Measurements from ENCODE around the gene PCNT. TPM values are rescaled to one million over a fixed set of nuclear protein-coding genes. Genes with fewer than 3 reads are reported as not detected.

Gene PCNT
- total and polyA plus RNA-seq, 2 experiments from 2014 or later, result 14.9 to 23.8 TPM

DNA sequence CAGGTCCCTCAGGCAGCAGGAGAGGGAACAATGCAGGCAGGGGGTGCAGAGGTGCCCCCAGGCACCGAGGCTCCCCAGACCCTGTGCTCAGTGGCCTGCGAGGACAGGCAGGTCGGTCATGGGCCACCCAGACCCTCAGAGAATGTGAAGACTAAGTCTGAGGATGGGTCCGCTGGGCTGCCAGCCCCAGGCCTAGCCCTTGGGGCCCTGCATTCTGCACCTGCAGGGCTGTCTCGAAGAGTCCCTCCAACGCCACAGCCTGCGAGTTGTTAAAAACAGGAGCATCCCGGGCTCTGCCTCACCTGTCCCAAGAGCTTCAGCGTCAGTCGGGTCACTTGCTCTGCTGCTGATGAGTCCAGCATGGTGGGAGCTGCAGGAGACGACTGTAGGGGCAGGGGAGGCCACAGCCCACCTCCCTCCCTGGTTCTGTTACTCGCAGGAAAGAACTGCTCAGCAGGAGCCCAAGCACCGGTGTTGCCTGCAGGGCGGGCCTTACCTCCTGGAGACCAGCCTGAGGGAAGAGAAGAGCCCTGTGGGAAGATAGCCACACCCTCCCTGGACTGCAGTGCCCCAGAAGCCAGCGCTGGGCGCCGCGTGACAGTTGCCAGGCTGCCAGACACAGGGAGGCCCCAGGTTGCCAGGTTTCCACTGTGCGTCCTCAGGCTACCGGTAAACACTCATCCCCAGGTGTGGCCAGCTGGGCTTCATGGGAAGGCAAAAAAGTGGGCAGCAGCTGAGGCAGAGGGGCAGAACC is 6.1 kb upstream of the PCNT start:
- DNase-seq, result no peak
- Histone ChIP-seq H3F3A (ENCODE audit: insufficient read depth) (no peaks in the 10 kb centered on the region), H3K27ac (no peak overlapping the region), H3K36me3 (ENCODE audit: low read depth) (no peaks in the 10 kb centered on the region), H3K79me2 (ENCODE audit: insufficient read depth) (peaks cover 36% of the 10 kb centered on the region), H3K4me2 (ENCODE audit: unreplicated experiment) (no peak overlapping the region), H3K27me3 (replicated peaks; ENCODE audit: insufficient read depth) (no peaks in the 10 kb centered on the region), H4K20me1 (ENCODE audit: insufficient read depth) (no peaks in the 10 kb centered on the region), H3K9me3 (ENCODE audit: low read depth) (no peaks in the 10 kb centered on the region), H3K9ac (no peak overlapping the region), H3K9me2 (ENCODE audit: insufficient read depth) (no peaks in the 10 kb centered on the region), H3K4me1 (ENCODE audit: insufficient read depth) (peaks cover 8% of the 10 kb centered on the region), H3K4me3 (no peak overlapping the region), H2AFZ (no peak overlapping the region)
- TF ChIP-seq EZH2phosphoT487 (IDR thresholded peaks at IDR 0.05; ENCODE audit: insufficient read depth, low read depth), result no peak
- no peak for TF ChIP-seq EZH2 (IDR thresholded peaks at IDR 0.05; ENCODE audit: insufficient read depth, poor library complexity, severe bottlenecking)
- 84 to 85% methylated on average over 20 of the region's 20 CpGs for WGBS, 2 experiments (ENCODE audit: low coverage in 1 of 2, low lambda C conversion rate in 2 of 2, missing lambda C conversion rate in 2 of 2)
- in situ Hi-C loops (cut with MboI), result no loop called here

DNA sequence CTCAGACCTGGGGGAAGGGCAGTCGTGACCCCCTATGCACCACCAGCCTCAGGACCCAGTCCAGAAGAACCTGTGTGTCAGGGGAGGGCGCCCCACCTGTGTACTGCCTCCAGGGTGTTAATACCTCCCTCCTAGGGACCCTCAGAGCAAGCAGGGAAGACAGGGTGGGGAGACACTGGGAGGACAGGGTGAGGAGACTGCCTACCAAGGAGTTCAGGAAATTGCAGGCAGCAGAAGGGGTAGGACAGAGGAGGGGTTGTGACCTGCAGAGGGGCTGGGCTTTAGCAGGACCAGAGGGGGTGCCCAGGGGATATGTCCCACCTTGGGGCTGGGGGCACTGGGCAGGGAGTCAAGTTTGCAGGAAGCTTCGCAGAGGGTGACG is 5.5 kb upstream of the PCNT start:
- H3K9me3 ChIP-seq (ENCODE audit: low read depth), result no peaks in the 10 kb centered on the region
- WGBS, 2 experiments (ENCODE audit: low coverage in 1 of 2, low lambda C conversion rate in 2 of 2, missing lambda C conversion rate in 2 of 2), result 94 to 99% methylated on average over 4 of the region's 4 CpGs
- peaks cover 8% of the 10 kb centered on the region for H3K4me1 ChIP-seq (ENCODE audit: insufficient read depth)
- H3K79me2 ChIP-seq (ENCODE audit: insufficient read depth), result peaks cover 42% of the 10 kb centered on the region
- TF ChIP-seq EZH2phosphoT487 (IDR thresholded peaks at IDR 0.05; ENCODE audit: insufficient read depth, low read depth), result no peak
- no peak for TF ChIP-seq EZH2 (IDR thresholded peaks at IDR 0.05; ENCODE audit: insufficient read depth, poor library complexity, severe bottlenecking)
- H2AFZ ChIP-seq, result no peak overlapping the region
- H3K36me3 ChIP-seq (ENCODE audit: low read depth), result no peaks in the 10 kb centered on the region
- H3K27ac ChIP-seq, result no peak overlapping the region
- no peak overlapping the region for H3K9ac ChIP-seq
- no peaks in the 10 kb centered on the region for H3F3A ChIP-seq (ENCODE audit: insufficient read depth)
- in situ Hi-C loops (cut with MboI), result no loop called here
- no peak for DNase-seq
- no peak overlapping the region for H3K4me2 ChIP-seq (ENCODE audit: unreplicated experiment)
- H3K9me2 ChIP-seq (ENCODE audit: insufficient read depth), result no peaks in the 10 kb centered on the region
- no peak overlapping the region for H3K4me3 ChIP-seq
- no peaks in the 10 kb centered on the region for H4K20me1 ChIP-seq (ENCODE audit: insufficient read depth)
- no peaks in the 10 kb centered on the region for H3K27me3 ChIP-seq (replicated peaks; ENCODE audit: insufficient read depth)

GRCh38 chr21:46319186-46319585 is 4.8 kb upstream of the PCNT start:
- H3K9ac ChIP-seq, result no peak overlapping the region
- H3K4me1 ChIP-seq (ENCODE audit: insufficient read depth), result peaks cover 8% of the 10 kb centered on the region
- H3K4me3 ChIP-seq, result no peak overlapping the region
- H3K9me3 ChIP-seq (ENCODE audit: low read depth), result no peaks in the 10 kb centered on the region
- H3K9me2 ChIP-seq (ENCODE audit: insufficient read depth), result no peaks in the 10 kb centered on the region
- no peak overlapping the region for H3K4me2 ChIP-seq (ENCODE audit: unreplicated experiment)
- no peak overlapping the region for H2AFZ ChIP-seq
- peaks cover 42% of the 10 kb centered on the region for H3K79me2 ChIP-seq (ENCODE audit: insufficient read depth)
- no peaks in the 10 kb centered on the region for H4K20me1 ChIP-seq (ENCODE audit: insufficient read depth)
- H3K27me3 ChIP-seq (replicated peaks; ENCODE audit: insufficient read depth), result no peaks in the 10 kb centered on the region
- WGBS, 2 experiments (ENCODE audit: low coverage in 1 of 2, low lambda C conversion rate in 2 of 2, missing lambda C conversion rate in 2 of 2), result 96 to 99% methylated on average over 7 of the region's 7 CpGs
- DNase-seq, result no peak
- H3K27ac ChIP-seq, result no peak overlapping the region
- no peaks in the 10 kb centered on the region for H3K36me3 ChIP-seq (ENCODE audit: low read depth)
- in situ Hi-C loops (cut with MboI), result no loop called here
- H3F3A ChIP-seq (ENCODE audit: insufficient read depth), result no peaks in the 10 kb centered on the region
- TF ChIP-seq EZH2 (IDR thresholded peaks at IDR 0.05; ENCODE audit: insufficient read depth, poor library complexity, severe bottlenecking), result no peak

DNA sequence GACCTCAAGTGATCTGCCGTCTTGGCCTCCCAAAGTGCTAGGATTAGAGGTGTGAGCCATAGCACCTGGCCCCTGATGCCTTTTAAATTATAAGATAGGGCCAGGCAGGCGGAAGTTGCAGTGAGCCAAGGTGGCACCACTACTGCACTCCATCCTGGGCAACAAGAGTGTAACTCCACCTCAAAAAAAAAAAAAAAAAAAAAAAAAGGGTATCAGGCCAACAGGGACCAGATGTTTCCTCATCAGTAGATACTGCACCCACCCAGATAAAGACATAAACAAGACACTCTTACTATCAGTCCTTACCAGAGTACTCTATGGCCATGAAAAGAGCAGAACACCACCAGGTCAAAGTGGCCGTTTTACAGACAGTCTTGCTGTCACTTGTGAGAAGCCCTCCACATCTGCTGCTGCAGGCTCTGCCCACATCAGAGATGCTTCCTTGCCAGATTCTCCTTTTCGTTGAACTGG is 3.6 kb upstream of the PCNT start:
- Histone ChIP-seq H3K27me3 (replicated peaks; ENCODE audit: insufficient read depth) (no peaks in the 10 kb centered on the region), H3F3A (ENCODE audit: insufficient read depth) (peaks cover 2% of the 10 kb centered on the region), H3K27ac (no peak overlapping the region), H3K4me2 (ENCODE audit: unreplicated experiment) (no peak overlapping the region), H3K9ac (no peak overlapping the region), H2AFZ (no peak overlapping the region), H3K9me3 (ENCODE audit: low read depth) (no peaks in the 10 kb centered on the region), H3K9me2 (ENCODE audit: insufficient read depth) (no peaks in the 10 kb centered on the region), H3K36me3 (ENCODE audit: low read depth) (no peaks in the 10 kb centered on the region), H4K20me1 (ENCODE audit: insufficient read depth) (no peaks in the 10 kb centered on the region), H3K79me2 (ENCODE audit: insufficient read depth) (peaks cover 45% of the 10 kb centered on the region), H3K4me1 (ENCODE audit: insufficient read depth) (peaks cover 8% of the 10 kb centered on the region), H3K4me3 (no peak overlapping the region)
- in situ Hi-C loops (cut with MboI), result no loop called here
- no peak for DNase-seq
- 47 to 49% methylated on average over 4 of the region's 4 CpGs for WGBS, 2 experiments (ENCODE audit: low coverage in 1 of 2, low lambda C conversion rate in 2 of 2, missing lambda C conversion rate in 2 of 2)
- TF ChIP-seq EZH2 (IDR thresholded peaks at IDR 0.05; ENCODE audit: insufficient read depth, poor library complexity, severe bottlenecking), result no peak
- TF ChIP-seq EZH2phosphoT487 (IDR thresholded peaks at IDR 0.05; ENCODE audit: insufficient read depth, low read depth), result no peak

Data from GM23248 (cell line).